Adrenal gland (tissue), 5 donors: ENCODE measurements around the gene RPL28.

ENCODE experiments used
- CTCF ChIP-seq, 6 experiments: fragments of 450-650 bp in 4 of 6; fragments of 200-600 bp in 2 of 6; sonication (generic) in 1 of 6; IDR thresholded peaks; 1 replicate in 5 of 6; 2 replicates in 1 of 6; pipeline versions ENCODE4 v1.5.1 to v1.8.0; 2016 to 2021; ENCODE audit warnings: antibody characterized with exemption in 6 of 6, mild to moderate bottlenecking in 2 of 6, moderate library complexity in 1 of 6
- POLR2A ChIP-seq, 2 donors: fragments of 450-650 bp; IDR thresholded peaks; one replicate each; pipeline ENCODE4 v1.6.1; 2017; ENCODE audit warnings: antibody characterized with exemption in 2 of 2, mild to moderate bottlenecking in 2 of 2, moderate library complexity in 1 of 2
- donor health status: DM: no; HTN: no; CAD: no.

GRCh38 chr19:55382013-55382412 is 3.7 kb upstream of the RPL28 start:
- TF ChIP-seq CTCF (IDR thresholded peaks at IDR 0.05), result no peak
- TF ChIP-seq POLR2A (IDR thresholded peaks at IDR 0.05), result no peak
